Glomerular visceral epithelial cell (primary cell): ENCODE data around the gene MCC.

ENCODE experiments used
- DNase-seq: peaks from one replicate; pipeline ENCODE4 v3.0.0-alpha.2; 2016; ENCODE audit errors: extremely low spot score

Gene MCC

DNA sequence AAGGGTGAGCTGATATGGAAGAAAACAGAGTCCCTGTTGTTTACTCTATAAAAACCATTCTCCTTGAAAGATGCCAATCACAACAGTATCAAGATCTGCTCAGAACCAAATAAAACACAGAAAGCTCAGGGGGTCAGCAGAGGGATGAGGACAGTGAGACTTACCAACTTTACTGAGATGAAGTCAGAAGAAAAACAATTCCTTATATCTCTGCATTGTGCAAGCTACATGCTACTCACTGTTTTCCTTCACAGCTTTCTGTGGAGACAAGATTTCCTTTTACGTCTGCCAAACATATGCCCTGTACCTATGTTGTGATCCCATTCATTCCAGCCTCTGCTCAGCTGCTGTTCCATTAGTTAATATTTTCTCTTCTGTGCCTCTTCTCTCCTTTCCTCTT is 239.0 kb downstream of the MCC start:
- DNase-seq = no peak

DNA sequence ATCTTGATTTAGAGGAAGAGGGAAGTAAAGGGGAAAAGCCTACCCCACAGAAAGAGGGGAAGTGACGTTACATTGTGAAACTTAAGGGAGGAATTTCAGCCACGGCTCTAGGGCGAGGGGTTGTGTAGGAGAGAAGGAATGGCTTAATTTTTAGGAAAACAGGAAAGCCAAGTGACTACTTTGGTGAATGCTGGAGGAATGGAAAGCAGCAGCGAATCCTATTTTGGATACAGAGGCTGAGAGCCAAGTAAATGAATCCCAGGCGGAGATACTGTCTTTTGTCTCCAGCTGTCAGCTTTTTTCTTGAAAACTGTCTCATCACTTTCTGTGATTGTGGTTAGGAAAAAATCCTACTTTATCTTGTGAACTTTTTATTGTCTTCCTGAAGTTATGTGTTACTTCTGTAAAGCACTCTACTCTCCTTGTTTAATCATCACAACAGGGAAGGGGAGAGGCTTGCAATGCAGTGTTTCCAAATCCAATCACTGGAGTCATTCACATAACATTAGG is 241.8 kb downstream of the MCC start:
- DNase-seq = no peak

DNA sequence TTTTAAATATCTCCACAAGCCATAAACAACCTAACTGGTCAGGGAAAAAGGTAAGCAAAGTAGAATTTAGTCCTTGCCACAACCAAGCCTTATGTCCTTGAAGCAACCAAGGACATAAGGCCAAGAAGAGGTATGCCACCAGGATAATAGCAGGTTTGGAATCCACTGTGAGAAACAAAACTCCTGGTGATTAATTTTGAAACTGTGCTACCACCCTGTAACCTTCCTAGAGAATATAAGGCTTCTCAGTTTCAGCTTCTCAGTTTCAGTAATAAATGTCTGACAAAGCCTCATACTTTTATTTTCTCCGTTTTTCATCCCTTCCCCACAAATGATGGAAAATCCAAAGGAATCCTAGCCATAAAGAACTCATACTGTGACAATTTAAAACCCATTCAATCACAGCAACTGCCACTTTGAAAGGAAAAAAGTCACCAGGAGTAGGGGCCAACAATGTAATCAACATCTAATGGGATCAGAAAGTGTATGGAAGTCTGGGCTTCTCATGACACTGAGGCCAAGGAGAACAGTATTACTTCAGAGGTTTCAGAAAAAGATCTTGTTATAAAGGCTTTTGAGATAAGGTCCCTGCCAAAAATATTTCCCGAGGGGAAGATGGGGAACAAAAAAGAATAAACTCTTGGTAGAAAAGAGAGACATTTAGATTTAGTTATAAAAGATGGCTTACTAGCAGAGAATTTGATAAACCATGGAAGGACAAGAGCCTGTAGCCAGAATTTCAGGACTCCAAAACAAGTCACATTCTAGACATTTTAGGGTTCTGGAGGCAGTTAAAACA is 242.6 kb downstream of the MCC start:
- DNase-seq = no peak

DNA sequence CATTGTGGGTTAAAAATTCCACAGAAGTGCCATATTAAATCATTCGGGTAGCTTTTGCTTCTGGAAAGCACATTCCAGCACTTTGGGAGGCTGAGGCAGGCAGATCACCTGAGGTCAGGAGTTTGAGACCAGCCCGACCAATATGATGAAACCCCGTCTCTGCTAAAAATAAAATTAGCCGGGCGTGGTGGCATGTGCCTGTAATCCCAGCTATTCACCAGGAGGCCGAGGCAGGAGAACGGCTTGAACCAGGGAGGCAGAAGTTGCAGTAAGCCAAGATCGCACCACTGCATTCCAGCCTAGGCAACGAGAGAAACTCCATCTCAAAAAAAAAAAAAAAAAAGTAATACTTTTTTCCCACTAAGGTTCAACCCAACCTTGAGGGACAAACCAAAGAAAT is 243.3 kb downstream of the MCC start:
- no peak for DNase-seq

DNA sequence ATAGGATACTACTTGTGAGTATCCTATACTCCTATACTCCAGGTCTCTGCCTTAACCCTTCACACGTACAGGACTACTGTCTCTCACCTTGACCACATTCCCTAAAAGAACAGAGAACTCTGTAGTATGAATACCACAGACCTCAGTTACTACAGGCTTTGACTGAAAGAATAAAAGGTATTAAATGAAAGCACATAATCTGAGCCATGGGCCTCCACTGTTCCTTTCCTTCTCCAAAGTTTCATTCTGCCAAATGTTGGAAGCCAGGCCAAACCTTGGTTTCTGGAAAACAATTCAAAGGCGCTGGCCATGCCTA is 244.9 kb downstream of the MCC start:
- DNase-seq = no peak

DNA sequence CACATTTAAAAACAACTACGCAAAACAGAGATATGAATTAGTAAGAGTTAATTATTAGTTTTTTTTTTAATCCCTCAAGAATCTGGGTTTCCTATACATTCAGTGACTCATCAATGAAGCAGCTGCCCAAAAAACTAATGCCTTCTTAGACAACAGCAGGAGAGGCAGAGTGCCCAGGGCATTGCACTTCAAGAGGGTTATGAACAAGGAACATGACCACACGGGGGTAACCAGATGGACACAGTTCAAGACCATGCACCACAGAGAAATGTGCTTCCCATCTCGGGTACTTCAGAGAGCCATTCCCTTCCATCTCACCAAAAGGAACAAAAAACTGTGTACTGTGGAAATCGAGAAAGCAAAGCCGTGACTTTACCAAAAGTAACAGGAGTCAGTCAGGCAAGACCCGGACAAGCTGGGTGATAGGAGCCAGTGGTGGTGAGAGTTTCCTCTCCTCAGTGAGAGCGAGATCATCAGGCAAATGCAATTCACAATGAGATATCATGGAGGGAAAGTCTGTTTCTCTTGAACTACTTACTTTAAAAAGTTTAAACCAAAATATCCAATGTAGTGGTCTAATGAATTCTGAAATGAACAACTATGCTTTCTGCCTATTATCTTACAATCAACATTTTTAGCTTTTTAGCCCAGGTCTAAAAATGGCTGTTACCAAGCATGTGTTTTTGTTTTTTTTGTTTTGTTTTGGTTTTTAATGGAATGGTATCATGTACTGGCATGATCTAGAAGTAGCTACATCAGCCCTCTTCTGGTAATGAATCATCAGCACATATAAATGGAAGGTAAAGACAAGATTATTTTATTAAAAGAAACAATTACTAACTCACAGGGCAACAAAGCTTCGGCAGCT is 245.5 kb downstream of the MCC start:
- DNase-seq = peak; percentile 74

DNA sequence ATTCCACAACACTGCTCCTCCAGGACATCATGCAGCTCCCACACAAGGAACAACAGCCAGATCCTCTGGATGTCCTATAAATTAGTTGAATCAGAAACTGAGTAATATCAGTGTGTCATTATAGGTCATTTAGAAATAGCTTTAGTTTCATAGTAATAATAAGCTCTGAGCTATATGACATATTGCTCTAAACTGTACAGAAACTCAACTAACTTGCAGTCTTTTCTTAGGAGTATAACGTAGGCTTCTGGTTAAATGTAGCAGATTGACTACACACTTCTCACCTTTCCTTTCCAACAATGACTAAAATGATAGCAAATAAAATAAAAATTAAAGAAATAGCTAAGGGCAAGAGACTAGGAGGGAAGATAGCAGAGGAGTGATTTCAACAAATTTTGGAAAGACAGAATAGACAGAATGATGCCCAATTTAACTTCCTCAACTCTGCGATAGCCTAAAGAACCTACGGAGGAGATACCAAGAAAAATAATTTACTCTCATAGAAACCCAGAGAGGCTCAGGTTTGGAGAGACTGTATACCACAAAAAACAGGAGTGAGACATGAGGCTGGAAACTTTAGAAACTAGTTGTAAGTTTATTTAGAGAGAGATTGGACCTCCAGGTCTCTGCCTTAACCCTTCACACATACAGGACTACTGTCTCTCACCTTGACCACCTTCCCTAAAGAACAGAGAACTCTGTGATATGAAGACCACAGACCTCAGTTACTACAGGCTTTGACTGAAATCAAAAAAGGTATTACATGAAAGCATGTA is 247.1 kb downstream of the MCC start:
- DNase-seq = no peak

DNA sequence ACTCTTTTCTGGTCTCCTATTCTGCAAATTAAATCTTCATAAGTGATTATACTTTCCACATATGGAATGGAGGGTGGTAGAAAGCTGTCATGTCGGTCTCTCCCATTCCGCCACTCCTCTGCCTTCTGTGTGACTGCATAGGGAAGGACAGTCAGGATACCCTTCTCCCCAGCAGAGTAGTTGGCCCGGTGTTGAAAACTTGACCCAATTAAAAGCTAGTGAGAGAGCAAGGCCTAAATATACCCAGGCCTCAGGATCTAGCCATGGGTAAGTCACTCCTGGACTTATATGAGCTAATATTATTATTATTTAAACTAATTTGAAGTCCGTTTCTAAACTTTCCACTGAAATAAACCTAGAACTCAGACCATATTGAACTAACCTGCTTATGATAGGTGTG is 248.2 kb downstream of the MCC start:
- no peak for DNase-seq

DNA sequence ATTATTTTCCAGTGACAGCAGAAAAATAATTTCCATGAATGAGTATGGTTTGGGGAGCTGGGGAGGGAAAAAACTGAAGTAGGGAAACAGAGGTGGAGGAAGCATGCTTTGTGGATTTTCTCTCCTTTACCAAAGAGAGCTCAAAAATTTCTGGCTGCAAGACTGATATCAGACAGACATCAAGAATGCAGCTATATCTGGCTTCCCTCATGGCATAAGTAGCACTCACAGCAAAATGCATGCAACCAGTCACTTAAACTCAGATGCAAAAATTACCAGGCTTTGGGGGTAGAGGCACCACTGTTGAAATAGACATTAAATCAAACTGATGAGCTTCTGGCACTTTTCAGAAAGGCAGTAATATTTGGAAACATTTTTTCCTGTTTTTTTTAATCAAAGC is 250.4 kb downstream of the MCC start:
- DNase-seq = no peak

DNA sequence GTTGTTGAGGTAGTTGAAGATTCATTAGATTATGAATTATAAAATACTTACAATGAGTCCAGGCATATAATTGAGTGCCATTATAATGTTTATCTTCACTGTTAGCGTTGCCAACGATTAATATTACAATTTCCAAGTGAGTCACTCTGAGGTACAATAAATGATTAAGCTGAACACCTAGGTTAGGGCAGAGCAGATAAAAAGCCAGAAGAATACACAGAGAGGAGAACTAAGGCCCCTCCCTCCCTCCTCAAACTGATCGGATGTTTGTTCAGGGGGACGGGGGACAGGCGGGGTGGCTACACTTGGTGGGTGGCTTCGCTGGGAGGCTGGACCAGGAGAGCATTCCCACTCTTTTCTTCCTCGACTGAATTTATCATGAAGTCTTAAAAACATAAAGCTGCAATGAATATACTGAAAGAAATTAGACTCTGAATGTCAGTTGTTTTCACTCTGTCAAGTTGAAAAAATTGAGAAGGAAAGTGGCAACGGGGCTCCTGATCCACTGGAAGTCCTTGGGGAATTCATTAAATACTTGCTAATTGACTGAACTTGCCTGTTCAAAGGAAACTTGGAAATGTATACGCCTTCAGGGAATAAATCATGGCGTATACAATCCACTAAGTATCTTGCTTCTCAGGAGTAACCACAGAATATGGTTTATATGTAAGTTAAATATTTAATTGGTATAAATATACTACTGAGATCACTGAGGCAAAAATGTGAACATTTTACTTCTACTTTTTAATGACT is 251.5 kb downstream of the MCC start:
- no peak for DNase-seq

DNA sequence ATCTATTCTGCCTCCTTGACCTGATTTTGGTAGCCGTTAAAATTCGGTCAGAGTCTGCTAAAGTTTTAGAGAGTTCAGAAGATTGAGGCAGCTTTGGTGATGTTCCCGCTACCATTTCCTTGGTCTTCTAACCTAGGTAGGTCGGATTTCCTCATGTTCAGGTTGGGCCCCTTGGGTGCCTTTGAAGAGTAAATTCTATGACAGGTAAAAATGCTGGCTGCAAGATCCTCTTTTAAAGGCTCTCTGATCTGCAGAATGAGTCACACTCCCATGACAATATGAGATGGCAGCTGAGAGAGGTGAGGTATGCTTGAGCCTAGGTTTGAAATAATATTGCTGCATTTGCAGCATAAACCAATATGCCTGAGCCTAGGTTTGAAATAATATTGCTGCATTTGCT is 252.4 kb downstream of the MCC start:
- DNase-seq = no peak

DNA sequence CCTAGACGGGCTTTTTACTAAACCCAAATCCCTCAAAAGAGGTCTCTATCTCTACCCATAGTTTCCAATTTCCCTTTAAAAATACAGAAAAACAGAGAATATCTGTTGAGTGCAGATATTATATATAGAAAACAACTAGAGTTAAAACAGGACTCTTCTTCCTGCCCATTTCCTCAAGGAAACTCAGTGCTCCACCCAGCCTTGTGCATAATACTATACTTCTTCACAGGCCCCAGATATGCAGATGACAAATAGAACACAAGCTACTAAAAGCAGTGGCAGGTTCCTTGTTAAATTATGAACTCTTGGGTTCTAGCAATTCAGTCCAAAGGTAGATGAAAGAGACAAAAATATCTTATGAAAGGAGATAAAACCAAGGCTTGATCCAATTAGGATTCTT is 253.7 kb downstream of the MCC start:
- DNase-seq = no peak

DNA sequence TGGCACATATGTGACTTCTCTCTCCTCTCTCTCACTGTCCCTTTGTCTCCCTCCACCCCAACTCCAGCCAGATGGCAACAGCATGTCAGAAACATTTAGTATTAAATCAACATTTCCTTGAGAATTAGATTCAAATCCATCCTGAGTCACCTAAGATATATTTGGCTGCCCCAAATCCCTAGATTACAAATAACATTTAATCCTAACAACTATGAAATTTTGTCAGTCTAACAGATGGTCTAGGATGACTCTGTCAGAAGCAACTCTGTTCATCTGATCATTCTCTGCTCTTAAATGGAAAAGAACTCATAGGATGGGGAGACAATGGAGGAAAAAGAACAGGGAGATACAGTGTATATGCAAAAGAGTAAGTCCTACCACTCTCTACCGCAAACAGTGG is 254.6 kb downstream of the MCC start:
- no peak for DNase-seq

DNA sequence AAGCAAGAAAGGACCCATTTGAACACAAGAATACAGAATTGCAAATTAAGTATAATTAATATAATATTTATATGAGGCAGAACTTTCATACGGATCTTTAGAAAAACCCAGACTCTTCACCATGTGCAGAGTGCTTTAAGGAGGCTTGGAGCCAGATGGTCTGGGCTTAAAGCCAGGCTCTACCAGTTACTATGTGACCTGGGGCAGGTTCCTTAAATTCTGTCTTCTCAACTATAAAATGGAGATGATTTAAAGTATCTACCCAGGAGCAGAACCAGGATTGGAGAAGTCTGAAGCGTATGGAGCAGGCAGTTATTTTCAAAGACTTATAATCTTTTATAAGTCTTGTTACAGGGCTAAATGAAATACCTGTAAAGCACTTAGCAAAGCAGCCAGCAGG is 255.6 kb downstream of the MCC start:
- DNase-seq = no peak

DNA sequence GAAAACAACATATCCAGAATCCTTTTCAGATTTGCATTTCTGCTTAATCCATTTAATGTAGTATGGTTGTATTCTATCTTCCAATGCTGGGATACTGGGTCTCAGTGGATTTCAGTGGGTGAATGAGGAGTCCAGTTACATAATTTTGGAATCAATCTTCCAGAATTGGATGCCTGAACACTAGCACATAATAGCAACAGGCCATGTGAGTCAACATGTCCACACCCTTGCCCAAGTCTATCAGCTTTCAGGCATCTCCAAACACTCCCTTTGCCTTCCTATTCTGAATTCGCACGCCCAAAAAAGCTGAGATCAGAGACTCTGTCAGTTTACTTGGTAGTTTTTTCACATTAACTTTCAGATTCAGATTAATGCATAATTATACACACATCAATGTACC is 256.0 kb downstream of the MCC start:
- no peak for DNase-seq

DNA sequence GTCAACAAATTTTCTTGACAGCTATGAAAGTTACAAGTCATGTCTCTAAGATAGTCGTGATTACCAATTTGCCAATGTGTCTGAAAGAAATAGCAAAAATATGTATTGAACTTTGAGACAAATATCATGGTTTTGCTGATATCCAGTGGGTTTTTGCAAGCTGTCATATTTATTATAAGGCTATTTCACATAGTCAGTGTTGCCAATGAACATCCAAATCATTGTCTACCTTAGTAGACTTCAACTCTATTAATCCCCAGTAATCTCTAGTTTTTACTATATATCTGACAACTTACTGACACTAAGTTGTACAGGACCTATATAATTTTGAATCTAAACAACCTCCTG is 256.6 kb downstream of the MCC start:
- no peak for DNase-seq

DNA sequence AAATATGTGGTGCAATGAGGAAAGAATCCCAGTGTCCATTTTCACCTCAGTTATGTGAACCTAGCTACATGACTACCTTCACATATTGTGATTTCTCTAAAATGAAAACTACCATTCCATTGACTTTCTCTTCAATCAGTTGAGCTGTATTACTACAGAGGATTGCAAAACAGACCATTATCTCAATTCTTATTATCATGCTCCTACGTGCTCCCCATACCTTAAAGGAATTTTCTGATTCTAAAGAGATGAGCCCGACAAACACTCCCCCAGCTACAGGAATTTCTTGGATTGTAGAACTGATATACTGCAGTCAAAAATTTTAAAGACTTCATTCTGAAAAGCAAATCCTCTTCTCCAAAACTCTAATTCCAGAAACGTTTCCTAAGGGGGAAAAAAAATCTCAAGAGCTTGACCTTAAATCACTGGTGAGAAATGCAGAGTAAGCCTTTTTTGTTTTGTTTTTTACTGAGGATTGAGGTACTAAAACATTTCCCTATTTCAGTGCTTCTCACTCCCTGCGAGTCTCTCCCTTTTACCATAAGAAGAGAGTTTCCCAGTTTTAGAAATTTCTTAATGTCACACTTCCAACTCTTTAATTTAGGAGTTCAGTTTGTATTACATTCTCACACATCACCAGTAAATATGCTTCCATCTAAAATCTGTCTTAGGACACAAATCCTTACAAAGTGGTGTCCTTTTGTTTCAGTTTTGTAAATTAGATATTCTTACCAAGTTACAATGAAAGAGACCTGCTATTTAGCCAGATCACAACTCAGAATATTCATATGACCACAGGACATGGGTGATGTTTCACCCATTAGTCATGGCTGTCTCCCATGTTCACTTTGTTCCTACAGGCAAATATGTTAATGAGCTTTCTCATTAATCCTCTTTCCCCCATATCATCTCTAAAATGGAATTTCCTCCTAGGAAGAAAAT is 257.3 kb downstream of the MCC start:
- DNase-seq = peak; percentile 44

DNA sequence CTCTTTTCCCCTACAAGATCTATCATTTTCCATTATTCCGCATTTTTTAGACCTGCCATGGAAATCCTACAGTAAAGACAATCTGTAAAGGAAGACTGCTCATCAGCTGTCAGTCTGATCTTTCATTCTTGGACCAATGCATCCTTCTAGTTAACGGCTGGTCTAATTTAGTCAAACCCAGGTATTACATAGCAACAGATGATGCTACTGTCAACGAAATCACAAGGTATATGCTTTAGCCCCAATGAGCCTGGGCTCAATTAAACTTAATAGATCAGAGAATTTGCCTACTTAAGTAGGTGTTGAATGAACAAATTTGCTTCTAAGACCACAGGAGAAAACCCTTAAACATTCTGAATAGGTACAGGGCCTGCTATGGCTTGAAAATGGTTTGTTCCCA is 260.5 kb downstream of the MCC start:
- DNase-seq = no peak

DNA sequence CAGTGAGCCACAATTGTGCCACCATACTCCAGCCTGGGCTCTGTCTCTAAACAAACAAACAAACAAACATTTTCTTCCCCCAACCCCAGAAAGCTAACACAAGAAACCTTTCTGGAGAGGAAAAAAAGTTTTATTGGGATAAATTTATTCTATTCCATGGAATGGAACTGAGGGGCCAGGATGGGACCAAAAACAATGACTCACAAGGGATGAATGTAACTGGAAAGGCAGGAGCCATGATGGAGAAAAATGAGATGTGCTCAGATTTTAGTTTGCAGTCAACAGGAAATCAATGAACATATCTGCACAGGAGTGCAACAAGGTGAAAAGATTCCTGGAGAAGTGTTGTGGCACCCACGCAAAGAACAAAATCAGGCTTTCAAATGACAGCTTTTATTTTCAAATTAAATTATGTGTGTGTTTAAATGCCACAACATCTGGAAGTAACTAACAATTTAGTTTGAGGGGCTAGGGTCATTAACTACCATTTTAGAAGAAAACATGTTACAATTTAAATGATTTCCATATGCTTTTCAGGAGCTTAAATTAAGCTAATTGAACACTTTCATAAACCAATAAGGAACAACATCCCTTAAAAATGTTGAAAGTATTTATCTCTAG is 262.0 kb downstream of the MCC start:
- DNase-seq = no peak

DNA sequence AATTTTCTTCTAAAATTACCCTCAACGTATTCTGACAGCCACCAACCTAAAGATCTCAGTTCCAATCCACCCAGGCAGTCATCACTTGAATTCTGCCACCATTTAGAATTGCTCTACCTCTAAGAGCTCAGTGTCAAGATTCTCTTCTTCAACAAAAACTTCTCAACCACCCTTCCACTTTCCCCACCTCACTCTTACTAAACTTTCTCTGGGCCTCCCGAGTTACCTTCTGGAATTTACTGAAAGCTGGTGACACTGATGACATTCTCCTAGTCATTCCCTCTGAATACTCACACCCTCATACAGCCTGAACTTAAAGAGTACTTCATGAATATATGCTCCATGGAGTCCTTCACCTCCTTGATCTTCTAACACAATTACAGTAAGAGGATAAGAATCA is 263.0 kb downstream of the MCC start:
- no peak for DNase-seq
